Fibroblast of skin of left quadriceps (primary cell): ENCODE results near the gene SLC9A2.
A peak's percentile ranks its signal among the peaks of the same experiment; 100 is the strongest.

ENCODE experiments used
- DNase-seq, 2 experiments: peaks; one replicate each; pipeline ENCODE4 v3.0.0-alpha.2; 2013; ENCODE audit warnings: low read depth in 2 of 2

The SLC9A2 gene

GRCh38 chr2:102735416-102736109, 116.2 kb downstream of the SLC9A2 start:
- DNase-seq, result no peak

- no peak for DNase-seq
Observed at GRCh38 chr2:102736110-102736409, 116.7 kb downstream of the SLC9A2 start.

- DNase-seq, result no peak
Observed at GRCh38 chr2:102736410-102737409, 117.4 kb downstream of the SLC9A2 start.

GRCh38 chr2:102737431-102737830, 118.1 kb downstream of the SLC9A2 start:
- DNase-seq, result no peak

GRCh38 chr2:102743259-102743658, 123.9 kb downstream of the SLC9A2 start:
- DNase-seq, result no peak

GRCh38 chr2:102748107-102748506, 128.8 kb downstream of the SLC9A2 start:
- no peak for DNase-seq

GRCh38 chr2:102749938-102750337, 130.6 kb downstream of the SLC9A2 start:
- DNase-seq, result no peak

- DNase-seq, result peak in 1 of 2 experiments; percentile 28
Observed at GRCh38 chr2:102753563-102754159, 134.3 kb downstream of the SLC9A2 start.

- DNase-seq, result no peak
Observed at GRCh38 chr2:102754456-102755145, 135.2 kb downstream of the SLC9A2 start.

- DNase-seq, result no peak
Observed at GRCh38 chr2:102755284-102755683, 135.9 kb downstream of the SLC9A2 start.

- DNase-seq, result no peak
Observed at GRCh38 chr2:102758439-102758838, 139.1 kb downstream of the SLC9A2 start.
